IMR-90 (cell line): ENCODE data around the gene LRP5. TPM values are rescaled to one million over a fixed set of nuclear protein-coding genes. Genes with fewer than 3 reads are reported as not detected.

Experiments
- MAFK ChIP-seq: IDR thresholded peaks from 2 replicates; pipeline ENCODE4 v1.6.1; 2012; ENCODE audit warnings: low read depth, low read length, improper control_type of control experiment
- RAD21 ChIP-seq: IDR thresholded peaks from 2 replicates; pipeline ENCODE4 v1.6.1; 2012; ENCODE audit warnings: low read length, improper control_type of control experiment
- SMC3 ChIP-seq: fragments of 150-350 bp; IDR thresholded peaks from 2 replicates; pipeline ENCODE4 v1.6.1; 2016; ENCODE audit warnings: low read depth, mild to moderate bottlenecking, antibody characterized with exemption, low read length, moderate library complexity
- polyA plus RNA-seq, 3 experiments: library from polyadenylated mRNA; depleted of rRNA; stranded (reverse); fragments of >200 nt; gene quantifications; 2 replicates each; pipeline ENCODE4 v1.2.3, GENCODE V29; 2012; ENCODE audit warnings: low replicate concordance in 1 of 3
- total RNA-seq: library from RNA; depleted of rRNA; stranded (reverse); fragments of >200 nt; gene quantifications from 2 replicates; pipeline ENCODE4 v1.2.3, GENCODE V29; 2012

The LRP5 gene
- total and polyA plus RNA-seq, 2 of the 4 experiments (the other 2 are of a cell fraction): 10.4 to 15.0 TPM

DNA sequence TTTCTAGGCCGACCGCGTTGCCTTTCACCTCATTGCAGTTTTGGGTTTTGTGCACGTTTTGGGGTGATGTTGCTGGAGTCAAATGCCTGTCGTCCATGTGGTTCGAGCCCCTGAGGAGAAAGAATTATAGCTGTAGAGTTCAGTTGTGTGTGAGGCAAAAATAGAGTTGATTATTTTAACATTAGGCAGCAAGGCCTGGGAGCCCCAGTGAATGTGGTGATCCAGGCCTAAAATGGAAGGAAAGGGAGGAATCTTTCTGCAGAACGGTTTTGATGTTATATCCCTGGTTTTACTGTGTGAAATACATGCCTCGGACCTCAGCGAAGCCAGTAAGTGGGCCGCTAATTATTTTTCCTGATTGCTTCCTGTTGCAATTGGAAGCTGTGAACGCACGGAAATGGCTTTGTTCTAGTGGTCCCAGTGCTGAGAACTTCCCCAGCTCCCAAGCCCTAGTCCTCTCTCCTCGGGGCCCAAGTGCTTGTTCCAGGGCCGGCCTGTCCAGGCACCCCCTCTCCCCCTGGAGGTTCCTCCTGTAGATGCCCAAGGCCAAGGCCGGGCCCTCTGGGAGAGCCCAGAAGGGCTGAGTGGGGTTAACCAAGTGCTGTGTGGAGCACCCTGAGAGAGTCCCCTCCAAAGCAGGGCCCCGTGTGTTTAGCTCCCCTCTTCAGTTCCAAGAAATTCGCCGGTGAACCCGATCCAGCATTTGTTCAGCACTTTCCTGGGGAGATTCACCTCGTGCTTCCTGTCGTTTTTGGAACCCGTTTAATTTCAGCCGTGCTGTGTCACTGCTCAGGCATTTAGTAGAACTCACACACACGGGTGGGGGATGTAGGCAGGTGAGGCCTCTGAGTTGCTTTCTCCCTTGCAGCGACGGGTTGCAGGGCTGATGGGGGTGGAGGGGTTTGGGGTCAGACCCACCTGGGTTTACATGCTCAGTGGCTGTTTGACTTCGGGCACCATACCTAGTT is 2.1 kb downstream of the LRP5 start (continued):
- TF ChIP-seq MAFK: no peak
- TF ChIP-seq RAD21: no peak
- TF ChIP-seq SMC3: no peak
